Fibroblast of the aortic adventitia (primary cell): ENCODE measurements around the gene TAF4. TPM values are rescaled to one million over a fixed set of nuclear protein-coding genes. Genes with fewer than 3 reads are reported as not detected.

ENCODE experiments used
- DNase-seq: peaks from one replicate; pipeline ENCODE4 v3.0.0-alpha.2; 2010; ENCODE audit warnings: low read depth
- H3K4me3 ChIP-seq: 2 replicates; pipeline ENCODE4 v1.5.1; 2011; ENCODE audit warnings: low read depth, mild to moderate bottlenecking, control low read depth, low read length, moderate library complexity
- total RNA-seq: library from RNA; depleted of rRNA; stranded (reverse); fragments of >200 nt; gene quantifications from 2 replicates; pipeline ENCODE4 v1.2.3, GENCODE V29; 2012; ENCODE audit warnings: low replicate concordance
- TF ChIP-seq, protein P1 (sequence below): IDR thresholded peaks from 2 replicates; pipeline ENCODE4 v1.5.1; 2011; ENCODE audit warnings: mild to moderate bottlenecking, low read length, control low read depth, inconsistent platforms; ENCODE audit not compliant: insufficient read depth

Gene TAF4
- total RNA-seq, 1 donor: 5.4 TPM

- TF ChIP-seq, protein P1, sequence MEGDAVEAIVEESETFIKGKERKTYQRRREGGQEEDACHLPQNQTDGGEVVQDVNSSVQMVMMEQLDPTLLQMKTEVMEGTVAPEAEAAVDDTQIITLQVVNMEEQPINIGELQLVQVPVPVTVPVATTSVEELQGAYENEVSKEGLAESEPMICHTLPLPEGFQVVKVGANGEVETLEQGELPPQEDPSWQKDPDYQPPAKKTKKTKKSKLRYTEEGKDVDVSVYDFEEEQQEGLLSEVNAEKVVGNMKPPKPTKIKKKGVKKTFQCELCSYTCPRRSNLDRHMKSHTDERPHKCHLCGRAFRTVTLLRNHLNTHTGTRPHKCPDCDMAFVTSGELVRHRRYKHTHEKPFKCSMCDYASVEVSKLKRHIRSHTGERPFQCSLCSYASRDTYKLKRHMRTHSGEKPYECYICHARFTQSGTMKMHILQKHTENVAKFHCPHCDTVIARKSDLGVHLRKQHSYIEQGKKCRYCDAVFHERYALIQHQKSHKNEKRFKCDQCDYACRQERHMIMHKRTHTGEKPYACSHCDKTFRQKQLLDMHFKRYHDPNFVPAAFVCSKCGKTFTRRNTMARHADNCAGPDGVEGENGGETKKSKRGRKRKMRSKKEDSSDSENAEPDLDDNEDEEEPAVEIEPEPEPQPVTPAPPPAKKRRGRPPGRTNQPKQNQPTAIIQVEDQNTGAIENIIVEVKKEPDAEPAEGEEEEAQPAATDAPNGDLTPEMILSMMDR: no peak
- peak; percentile 8 for DNase-seq
- H3K4me3 ChIP-seq: peak overlapping the region; percentile 17
Measured at GRCh38 chr20:62062661-62063314, 2.9 kb downstream of the TAF4 start.

DNA sequence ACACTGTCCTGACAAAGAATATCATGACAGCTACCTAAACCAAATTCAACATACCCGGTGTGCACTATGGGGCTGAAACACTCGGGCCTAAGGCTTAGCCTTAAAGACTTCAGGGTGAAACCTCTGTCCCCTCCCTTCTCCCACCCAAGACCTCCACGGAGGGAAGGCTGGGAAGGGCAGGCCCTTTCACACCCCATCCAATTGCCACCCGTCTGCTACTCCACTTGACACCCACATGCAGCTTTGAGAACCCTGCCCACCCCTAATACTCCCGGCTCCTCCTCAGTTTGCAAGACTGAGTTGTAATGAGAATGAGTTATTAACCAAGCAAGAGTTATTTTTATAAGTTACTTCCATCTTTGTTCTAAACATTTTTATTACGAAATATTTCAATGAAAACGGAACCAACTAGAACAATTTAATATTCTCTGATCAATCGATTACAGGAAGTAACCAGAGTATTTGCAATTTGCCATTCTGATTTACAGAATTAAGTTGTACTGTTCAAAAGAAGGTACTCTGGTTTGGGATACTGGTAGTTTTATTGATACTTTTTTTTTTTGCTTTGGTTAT lies 3.7 kb downstream of the TAF4 start:
- no peak for DNase-seq
- TF ChIP-seq, protein P1: no peak
- H3K4me3 ChIP-seq: no peak overlapping the region

- DNase-seq: no peak
- H3K4me3 ChIP-seq: no peak overlapping the region
- TF ChIP-seq, protein P1: no peak
Measured at GRCh38 chr20:62060631-62061541, 4.8 kb downstream of the TAF4 start.

- TF ChIP-seq, protein P1: no peak
- H3K4me3 ChIP-seq: no peak overlapping the region
- DNase-seq: no peak
Measured at GRCh38 chr20:62059920-62060630, 5.6 kb downstream of the TAF4 start.

- TF ChIP-seq, protein P1: no peak
- H3K4me3 ChIP-seq: no peak overlapping the region
- DNase-seq: no peak
Measured at GRCh38 chr20:62059401-62059800, 6.3 kb downstream of the TAF4 start.

DNA sequence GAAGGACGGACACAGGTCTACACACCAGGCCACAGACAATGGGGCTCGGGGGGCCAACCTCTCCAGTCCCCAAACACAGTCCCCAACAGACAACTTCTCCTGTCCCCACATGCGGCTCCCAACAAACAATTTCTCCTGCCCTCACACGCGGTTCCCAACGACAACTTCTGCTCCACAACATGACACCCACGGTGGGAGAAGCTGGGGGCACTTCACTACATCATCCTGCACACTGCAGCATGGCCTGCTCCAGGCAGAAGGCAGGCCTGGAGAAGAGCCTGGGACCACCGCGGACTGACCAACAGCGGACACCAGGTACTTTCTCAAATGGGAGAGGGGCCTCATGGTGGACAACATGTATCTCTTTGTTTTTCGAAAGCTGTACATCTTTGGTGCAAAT lies 6.7 kb downstream of the TAF4 start:
- DNase-seq: no peak
- no peak overlapping the region for H3K4me3 ChIP-seq
- TF ChIP-seq, protein P1: no peak
